CD4-positive, alpha-beta T cell treated with Interleukin-4 for 4 hours (primary cell): ENCODE data around the gene CAPNS1.
A peak's percentile ranks its signal among the peaks of the same experiment; 100 is the strongest.
"Not testable (repeated sequence)": the region's sequence is repeated elsewhere in the genome, so short reads cannot be mapped to it uniquely, and the experiment has no call there.

Experiments
- DNase-seq: peaks from one replicate; pipeline ENCODE4 v3.0.0-alpha.2; 2020

Gene CAPNS1

DNA sequence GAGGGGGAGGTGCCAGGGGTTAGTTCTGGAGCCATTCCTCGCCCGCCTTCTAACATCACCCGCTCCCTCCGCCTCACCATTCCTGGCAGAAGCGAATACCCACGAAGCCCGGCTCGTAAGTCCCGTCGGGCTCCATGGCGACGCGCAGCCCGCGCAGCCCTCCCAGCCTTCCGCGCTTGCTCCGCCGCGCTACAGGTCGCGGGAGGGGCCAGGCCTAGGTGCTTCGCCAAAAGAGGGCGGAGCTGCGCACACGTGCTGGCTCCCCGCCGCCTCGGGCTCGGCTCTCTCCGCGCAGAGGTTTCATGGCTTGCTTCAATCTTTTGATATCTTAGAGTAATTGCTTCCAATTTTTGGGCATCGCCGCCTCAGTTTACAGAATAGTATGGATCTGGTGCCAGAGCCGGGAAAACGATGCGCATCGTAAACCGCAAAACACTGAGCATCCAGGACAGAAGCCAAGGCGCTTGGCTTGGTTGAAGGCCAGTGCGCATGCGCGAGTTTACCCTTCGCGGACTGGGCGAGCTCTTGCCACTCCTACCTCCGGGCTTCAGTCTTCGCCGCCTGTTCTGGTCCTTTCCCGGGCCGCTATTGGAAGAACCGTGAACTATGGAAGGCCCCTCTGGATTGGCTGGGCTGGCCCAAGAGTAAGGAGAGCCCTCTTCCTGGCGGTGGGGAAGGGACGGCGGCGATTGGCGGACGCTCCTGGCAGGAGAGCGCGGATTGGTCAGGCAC lies 25.0 kb upstream of the CAPNS1 start, which contains the start of gene POLR2I:
TSS of gene POLR2I (minus strand) at position 155 of the 732 bp plus-strand sequence. CDS start at position 136, 19 bp downstream.
- DNase-seq, result peak; percentile 100

DNA sequence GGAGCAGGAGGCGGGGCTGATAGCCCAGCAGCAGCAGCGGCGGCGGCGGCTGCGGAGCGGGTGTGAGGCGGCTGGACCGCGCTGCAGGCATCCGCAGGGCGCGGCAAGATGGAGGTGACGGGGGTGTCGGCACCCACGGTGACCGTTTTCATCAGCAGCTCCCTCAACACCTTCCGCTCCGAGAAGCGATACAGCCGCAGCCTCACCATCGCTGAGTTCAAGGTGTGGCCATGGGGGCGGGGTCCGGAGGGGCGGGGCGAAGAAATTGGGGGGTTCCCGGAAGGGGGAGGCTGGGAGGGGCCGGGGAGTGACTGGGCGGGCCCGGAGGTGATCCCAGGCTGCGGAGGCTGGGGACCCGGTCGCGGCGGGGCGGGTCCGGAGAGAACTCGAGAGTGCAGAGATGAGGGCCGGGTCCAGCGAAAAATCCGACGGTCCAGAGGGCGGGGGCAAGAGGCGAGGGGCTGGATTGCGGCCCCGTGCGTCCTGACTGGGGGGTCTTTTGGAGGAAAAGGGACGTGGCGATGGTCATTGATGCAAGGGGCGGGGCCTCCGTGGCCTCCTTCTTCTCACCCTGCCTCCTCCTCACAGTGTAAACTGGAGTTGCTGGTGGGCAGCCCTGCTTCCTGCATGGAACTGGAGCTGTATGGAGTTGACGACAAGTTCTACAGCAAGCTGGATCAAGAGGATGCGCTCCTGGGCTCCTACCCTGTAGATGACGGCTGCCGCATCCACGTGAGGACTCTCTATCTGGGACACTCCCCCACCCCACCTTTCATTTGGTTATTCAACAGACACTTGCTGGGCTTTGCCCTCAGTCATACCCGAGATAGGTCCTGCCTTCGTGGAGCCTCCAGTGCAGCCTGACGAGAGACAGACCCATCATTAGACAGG lies 24.2 kb upstream of the CAPNS1 start, which contains the start of gene TBCB:
TSS of gene TBCB (plus strand) at position 16 of the 891 bp plus-strand sequence. CDS start at position 109, 93 bp downstream.
- DNase-seq, result no peak

GRCh38 chr19:36116344-36116637 lies 23.6 kb upstream of the CAPNS1 start:
- no peak for DNase-seq

GRCh38 chr19:36120092-36120983 lies 19.5 kb upstream of the CAPNS1 start:
- DNase-seq, result no peak

DNA sequence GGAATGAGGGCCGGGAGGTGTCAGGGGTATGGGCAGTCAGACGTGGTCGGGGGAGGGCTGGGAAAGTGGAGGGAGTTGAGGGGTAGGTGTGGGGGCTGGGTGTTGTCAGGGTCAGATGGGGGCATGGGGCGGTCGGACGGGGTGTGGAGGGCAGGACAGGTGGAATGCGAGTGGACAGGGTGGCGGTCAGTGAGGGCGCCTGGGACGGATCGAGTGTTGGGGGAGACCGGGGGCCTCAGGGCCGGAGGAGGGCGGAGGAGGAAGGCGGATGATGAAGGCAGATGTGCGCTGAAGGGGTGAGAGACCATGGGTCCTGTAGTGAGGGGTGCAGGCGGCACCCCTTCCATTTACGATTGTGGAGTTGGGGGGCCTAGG lies 18.9 kb upstream of the CAPNS1 start:
- no peak for DNase-seq

GRCh38 chr19:36121486-36122124 lies 18.3 kb upstream of the CAPNS1 start:
- no peak for DNase-seq

DNA sequence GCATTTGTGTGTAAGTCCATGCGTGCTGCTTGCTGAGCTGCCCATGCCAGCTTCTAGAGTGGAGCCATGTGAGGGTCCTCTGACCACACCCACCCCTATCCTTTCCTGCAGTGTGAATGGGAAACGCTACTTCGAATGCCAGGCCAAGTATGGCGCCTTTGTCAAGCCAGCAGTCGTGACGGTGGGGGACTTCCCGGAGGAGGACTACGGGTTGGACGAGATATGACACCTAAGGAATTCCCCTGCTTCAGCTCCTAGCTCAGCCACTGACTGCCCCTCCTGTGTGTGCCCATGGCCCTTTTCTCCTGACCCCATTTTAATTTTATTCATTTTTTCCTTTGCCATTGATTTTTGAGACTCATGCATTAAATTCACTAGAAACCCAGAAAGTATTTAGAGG lies 14.3 kb upstream of the CAPNS1 start:
- DNase-seq, result no peak

DNA sequence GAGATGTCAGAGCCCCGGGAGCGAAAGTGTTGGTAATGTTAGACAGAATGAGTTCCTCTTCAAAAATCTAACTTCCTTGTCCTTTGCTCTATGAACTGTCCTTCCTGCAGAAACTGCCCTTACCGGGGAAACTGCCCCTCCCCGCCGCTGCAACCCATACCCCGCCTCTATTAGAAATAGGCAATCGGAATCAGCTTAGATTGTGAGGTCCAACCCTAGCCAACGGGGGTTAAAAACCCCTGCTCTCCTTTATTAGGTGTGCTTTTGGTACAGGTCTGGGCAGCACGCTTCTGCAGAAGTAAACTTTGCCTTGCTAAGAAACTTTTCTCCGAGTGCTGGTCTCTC lies 11.5 kb upstream of the CAPNS1 start:
- no peak for DNase-seq

DNA sequence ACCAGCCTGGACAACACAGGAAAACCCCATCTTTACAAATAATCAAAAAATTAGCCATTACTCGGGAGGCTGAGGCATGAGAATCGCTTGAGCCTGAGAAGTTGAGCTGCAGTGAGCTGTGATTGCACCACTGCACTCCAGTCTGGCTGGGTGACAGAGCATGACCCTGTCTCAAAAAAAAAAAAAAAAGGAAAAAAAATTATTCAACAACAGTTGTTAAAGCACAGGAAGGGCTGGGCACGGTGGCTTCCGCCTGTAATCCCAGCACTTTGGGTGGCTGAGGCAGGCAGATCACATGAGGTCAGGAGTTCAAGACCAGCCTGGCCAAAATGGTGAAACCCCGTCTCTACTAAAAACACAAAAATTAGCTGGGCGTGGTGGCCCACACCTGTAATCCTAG lies 8.6 kb upstream of the CAPNS1 start:
- peak; percentile 24 for DNase-seq

GRCh38 chr19:36134867-36135266 lies 5.0 kb upstream of the CAPNS1 start:
- DNase-seq, result not testable (repeated sequence)

DNA sequence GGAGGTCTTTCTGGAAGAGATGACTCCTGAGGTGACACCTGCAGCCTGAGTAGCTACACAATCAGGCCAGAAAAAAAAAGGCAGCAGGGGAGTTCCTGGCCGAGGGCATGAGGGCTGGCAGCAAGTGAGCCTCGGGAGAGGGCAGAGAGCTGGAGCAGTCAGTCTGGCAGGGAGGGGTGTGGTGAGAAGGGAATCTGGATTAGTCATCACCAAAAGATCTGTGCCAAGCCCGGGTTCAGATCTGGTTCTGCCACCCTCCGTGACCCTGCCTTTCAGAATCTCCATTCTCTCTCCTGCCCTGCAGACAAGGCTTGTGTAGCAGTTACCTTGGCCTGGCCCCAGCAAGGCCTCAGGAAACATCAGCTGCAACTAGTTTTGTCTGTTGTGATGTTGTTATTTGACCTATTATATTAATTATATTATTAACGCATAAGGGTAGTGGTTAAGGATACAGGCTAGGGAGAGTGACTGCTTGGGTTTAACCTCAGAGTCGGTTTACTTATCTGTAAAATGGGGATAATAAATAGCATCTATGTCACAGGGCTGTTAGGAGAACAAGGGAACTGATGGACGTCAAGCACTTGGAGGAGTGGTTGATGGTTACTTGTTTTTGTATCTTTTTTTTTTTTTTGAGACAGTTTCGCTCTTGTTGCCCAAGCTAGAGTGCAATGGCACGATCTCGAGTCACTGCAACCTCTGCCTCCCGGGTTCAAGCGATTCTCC lies 2.7 kb upstream of the CAPNS1 start:
- peak; percentile 28 for DNase-seq

DNA sequence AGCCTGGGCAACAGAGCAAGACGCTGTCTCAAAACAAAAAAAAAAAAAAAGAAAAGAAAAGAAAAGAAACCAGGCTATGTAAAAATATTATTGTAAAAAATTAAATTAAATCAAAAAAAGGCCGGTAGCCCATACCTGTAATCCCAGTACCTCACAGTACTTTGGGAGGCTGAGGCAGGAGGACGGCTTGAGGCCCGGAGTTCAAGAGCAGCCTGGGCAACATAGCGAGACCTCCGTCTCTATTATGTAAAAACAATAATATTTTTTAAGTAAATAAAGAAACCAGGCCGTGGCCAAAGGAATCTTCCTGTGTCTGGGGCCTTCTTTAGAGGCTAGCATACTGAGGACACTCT lies 770 bp upstream of the CAPNS1 start:
- DNase-seq, result no peak

- DNase-seq, result no peak
These were observed 605 bp downstream of the CAPNS1 start for GRCh38 chr19:36140304-36141038.

DNA sequence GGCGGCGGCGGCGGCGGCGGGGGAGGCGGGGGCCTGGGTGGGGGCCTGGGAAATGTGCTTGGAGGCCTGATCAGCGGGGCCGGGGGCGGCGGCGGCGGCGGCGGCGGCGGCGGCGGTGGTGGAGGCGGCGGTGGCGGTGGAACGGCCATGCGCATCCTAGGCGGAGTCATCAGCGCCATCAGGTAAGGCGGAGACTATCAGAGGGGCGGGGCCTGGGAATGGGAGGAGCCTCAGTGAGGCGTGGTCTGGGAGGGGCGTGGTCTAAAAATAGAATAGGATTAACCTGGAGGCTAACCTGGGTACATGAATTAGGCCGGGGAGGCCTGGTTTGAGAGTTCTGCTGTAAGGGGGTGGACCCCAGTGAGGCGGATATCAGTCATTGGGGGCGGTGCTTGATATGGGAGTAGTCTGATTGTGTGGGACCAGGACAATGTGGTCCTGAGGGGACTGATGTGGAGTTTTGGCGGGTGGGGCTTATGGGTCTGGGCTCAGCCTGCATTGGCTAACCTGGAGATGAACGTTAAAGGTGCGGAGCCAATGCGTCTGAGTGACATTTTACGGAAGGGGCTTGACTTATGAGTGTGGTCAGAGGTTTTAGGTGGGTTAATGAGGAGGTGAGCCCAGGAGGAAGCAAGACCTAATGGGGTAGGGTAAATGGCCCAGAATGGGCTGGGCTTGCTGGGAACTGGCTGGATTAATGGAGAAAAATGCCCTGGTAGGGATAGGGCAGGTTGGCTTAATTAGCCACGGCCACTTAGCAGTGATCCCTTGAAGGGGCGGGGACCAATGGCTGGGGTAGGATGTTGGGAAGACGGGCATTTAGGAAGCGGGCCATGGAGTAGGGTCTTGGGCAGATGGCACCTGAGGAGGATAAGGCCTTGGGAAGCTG lies 1.4 kb downstream of the CAPNS1 start:
- DNase-seq, result peak; percentile 88

GRCh38 chr19:36142046-36142445 lies 2.2 kb downstream of the CAPNS1 start:
- no peak for DNase-seq

- no peak for DNase-seq
These were observed 2.6 kb downstream of the CAPNS1 start for GRCh38 chr19:36142496-36142895.

- no peak for DNase-seq
These were observed 4.8 kb downstream of the CAPNS1 start for GRCh38 chr19:36144624-36145023.

DNA sequence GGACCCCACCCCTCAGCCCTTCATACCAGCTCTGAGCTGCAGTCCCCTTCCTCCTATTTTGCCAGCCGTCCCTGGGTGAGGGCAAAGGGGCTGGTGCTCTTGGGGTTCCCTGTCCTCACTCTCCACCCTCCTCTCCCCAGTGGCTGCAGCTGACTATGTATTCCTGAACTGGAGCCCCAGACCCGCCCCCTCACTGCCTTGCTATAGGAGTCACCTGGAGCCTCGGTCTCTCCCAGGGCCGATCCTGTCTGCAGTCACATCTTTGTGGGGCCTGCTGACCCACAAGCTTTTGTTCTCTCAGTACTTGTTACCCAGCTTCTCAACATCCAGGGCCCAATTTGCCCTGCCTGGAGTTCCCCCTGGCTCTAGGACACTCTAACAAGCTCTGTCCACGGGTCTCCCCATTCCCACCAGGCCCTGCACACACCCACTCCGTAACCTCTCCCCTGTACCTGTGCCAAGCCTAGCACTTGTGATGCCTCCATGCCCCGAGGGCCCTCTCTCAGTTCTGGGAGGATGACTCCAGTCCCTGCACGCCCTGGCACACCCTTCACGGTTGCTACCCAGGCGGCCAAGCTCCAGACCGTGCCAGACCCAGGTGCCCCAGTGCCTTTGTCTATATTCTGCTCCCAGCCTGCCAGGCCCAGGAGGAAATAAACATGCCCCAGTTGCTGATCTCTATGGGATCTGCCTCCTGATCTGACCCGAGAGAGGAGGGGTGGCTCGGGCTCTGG lies 10.0 kb downstream of the CAPNS1 start:
- DNase-seq, result no peak

DNA sequence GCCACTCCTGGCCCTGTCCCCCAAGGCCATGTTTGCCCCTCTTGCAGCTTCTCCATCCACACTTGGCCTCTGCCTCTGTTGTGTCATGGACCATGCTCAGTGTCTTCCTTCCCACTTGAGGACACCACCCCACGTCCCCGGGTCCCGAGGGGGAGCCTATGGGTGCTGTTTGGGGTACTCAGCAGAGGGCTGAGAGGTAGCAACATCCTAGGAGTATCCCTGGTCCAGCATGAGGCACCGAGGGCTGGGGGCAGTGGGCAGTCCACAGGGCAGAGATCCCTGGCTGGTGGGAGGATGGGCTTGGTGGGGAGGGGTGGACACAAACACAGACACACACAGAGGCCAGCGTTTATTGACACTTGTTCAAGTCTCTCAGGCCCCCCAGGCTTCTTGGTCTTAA lies 10.7 kb downstream of the CAPNS1 start:
- no peak for DNase-seq
